GM18907 (cell line): ENCODE data around the gene CIITA.

Experiments used
- ATAC-seq: cut with Tn5 transposase; IDR thresholded peaks from one replicate; pipeline ENCODE4 v1.9.1; 2021; ENCODE audit warnings: mild to moderate bottlenecking, moderate library complexity; ENCODE audit not compliant: unreplicated experiment

The CIITA gene

DNA sequence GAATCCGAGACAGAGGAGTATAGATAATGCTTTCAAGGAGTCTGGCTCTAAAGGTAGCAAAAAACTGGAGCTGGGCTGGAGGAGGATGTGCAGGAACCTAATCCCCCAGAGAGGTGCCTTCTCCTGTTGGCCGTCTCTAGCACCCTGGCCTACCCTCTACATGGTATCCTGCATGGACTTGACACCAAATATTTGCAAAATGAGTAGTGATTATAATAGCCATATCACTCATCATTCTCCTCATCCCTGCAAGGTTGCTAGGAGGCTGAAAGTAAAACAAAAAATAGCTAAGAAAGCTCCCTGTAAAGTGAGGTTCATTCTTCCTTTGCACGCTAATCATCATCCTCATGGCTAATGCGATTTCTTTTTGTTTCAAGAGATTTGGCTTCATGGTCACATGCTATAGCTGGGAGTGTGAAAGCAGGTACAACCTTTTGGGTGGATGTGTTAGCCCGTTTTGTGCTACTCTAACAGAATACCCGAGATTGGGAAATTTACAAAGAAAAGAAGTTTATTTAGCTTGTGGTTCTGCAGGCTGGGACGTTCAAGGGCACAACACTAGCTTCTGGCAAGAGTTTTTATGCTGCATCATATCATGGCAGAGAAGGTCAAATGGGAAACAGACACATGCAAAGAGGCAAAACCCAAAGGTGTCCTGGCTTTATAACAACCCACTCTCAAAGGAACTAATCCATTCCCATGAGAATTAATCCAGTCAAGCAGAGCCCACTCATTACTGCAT, 27.1 kb upstream of the CIITA start:
- ATAC-seq = no peak

DNA sequence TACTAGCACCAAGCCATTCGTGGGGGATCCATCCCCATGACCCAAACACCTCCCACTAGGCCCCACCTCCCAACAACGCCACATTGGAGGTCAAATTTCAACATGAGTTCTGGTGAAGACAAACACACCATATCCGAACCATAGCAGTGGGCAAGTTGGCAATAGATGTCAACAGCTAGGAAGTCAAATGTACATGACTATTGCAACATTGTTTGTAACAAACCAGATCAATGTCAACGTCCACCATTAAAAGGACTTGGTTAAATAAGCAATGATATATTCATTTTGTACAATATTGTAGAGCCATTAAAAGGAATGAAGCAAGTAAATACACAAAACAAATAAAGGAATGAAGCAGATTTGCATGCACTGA, 26.5 kb upstream of the CIITA start:
- no peak for ATAC-seq

DNA sequence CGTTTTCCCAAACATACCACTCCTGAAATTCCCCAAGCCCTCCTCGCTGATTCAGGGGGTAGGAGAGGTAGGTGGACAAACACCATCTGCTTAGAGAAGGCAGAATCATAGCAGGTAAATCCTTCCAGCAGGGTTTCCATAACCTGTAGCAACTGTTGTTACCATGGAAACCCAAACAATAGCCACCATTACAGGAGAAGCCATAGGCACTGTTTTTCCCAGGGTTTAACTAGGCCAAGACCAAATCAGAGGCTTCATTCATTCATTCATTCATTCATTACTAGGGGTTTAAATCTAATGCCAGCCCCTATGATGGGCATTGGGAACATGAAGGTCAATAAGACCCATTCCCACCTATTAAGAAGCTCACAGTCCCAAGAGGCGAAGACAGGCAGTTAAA, 25.5 kb upstream of the CIITA start:
- no peak for ATAC-seq

DNA sequence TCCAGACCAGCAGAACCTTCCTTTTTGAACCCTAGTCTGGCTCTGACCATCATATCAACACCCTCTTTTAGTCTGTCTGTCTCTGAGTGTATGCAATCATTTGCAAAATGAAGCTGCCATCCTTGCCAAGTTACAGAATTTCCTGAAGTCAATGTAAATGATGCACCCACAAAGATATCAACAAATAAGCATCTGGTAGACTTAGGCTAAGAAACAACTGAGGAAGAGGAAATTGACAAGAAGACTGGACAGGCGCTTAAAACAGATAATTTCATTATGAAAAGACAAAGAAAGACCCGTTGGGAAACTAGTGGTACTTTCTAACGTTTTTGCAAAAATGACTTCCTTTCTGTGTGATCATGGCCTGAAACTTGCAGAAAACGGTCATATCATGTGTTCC, 24.7 kb upstream of the CIITA start:
- no peak for ATAC-seq

DNA sequence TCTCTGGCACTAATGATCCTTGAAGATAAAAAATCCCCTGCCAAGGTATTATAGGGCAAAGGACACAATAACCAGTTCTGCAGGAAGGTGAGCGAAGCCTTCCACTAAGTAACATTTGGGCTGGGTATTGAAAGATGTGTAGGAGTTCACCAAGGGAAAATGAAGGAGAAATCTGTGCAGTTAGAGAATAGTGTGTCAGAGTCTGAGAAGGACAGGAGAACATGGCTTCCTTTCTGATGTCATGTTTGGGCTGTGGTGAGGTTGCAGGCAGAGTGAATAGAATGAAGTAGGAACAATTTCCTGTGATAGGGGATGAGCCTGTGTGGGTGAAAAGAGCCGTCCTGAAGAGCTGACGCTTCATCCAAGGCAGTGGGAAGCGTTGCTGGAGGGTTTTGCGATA, 24.1 kb upstream of the CIITA start:
- ATAC-seq = no peak

DNA sequence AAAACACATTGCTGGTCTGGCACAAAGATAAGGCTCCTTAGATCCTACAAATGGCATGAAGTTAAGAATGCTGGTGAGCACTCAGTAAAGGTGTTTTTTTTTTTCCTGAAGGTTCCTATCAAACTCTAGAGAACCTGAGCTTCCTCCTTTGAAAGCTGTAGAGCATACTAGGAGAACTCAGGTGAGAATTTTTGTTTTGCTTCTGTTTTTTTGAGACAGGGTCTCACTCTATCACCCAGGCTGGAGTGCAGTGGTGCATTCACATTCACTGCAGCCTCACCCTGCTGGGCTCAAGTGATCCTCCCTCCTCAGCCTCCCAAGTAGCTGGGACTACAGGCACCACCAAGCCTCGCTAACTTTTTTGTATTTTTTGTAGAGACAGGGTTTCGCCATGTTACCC, 21.0 kb upstream of the CIITA start:
- no peak for ATAC-seq

DNA sequence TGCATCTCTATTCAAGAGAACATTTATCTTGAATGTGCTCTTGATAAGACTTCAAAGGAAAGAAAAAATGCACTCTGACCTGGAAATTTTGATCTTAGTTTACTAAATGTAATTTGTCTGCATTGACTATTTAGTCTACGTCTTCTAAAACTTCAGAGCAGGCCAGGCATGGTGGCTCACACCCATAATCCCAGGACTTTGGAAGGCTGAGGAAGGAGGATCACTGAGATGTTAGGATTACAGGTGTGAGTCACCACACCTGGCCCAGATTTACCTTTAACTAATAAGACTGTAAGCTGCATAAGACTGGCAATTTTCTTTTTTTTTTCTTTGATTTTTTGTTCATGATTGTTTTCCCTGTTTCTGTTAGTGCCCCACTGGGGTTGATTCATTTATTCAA, 18.8 kb upstream of the CIITA start:
- ATAC-seq = no peak

DNA sequence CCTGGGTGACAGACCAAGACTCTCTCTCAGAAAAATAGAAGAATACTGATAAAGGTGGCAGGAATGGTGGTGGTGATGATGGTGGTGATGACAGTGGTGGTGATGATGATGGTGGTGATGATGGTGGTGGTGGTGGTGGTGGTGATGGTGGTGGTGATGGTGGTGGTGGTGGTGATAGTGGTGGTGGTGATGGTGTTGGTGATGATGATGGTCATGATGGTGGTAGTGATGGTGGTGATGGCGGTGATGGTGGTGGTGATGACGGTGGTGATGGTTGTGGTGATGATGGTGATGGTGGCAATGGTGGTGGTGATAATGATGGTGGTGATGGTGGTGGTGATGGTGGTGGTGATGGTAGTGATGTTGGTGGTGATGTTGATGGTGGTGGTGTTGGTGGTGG, 18.0 kb upstream of the CIITA start:
- ATAC-seq = no peak

DNA sequence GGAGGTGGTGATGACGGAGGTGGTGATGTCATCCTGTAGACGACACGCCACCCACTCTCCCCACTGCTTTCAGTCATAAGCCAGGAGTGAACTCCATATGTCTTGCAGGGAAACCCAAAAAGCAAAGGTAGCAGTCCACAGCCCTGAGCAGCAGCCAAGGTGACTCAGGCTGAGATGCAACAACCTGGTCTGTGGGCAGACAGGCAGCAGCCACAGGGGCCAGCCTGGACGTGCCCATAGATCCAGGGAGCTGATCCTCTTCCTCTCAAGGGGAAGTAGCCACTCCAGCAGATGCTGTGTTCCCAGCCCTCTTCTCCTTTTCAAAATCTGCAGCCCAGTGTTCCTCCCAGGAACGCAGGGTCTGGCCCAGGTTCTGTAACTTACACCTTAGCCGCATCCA, 17.3 kb upstream of the CIITA start:
- no peak for ATAC-seq

DNA sequence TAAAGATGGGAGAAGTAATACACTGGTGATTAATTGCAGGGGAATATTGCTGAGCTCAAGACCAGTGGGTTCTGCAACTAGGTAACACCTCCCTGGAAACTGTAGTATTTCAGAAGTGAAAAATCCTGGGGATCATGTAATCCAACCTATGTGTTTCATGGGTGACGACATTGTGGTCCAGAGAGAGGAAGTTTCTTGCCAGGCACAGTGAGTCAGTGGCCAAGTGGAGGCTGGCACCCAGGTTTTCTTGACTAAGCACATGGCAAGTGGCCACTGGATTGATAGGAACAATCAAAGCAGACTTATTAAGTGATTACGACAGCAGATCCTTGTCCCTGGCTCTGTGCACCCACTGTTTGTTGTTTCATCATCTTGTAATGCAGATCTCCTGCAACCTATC, 14.6 kb upstream of the CIITA start:
- no peak for ATAC-seq

DNA sequence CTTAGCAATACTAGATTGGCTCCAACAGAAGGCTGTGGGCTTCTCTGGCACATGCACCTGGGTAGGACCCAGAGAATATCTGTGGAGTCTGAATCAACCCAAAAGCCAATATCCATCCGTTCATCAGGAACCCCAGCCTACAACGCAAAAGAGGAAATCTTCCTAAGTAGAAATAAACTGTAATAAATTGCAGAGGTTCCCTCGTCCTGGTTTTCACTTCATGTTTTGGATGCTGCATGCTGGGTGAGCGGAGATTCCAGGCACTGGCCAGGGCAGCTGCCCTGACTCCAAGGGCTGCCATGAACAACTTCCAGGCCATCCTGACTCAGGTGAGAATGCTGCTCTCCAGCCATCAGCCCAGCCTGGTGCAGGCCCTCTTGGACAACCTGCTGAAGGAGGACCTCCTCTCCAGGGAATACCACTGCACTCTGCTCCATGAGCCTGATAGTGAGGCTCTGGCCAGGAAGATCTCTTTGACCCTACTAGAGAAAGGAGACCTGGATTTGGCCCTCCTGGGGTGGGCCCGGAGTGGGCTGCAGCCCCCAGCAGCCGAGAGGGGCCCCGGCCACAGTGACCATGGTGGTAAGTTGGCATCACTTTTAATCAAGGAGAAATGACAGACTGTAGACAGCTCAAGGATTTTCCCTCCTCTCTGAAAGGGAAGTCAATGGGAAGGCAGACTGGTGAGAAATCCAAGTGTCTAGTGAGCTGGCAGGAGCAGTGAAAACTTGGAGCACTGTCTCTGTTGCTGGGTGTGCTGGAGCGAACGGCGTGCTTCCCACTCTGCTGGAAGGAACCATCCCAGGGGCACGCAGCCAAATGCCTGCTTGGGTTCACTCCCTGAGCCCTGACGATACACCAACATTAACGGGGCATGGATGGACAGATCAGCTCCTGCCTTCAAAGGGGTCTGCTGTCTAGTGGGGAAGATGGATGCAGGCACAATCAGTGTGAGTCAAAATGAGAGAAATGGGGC, 10.7 kb upstream of the CIITA start:
- ATAC-seq = no peak

DNA sequence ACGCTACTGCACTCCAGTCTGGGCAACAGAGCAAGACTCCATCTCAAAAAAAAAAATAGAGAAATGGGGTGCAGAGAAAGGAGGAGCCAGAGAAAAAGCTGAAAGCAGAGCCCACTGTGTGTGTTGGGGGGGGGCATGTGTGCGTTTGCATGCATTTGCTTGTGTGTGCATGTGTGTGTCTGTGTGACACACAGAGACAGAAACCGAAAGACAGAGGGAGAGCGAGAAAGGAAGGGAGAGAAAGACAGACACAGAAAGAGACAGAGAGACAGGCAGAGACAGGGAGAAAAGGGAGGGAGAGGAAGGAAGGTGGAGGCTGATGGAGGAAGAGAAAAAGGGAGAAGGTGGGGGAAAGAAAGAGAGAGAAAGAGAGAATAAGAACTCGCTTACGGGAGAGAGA, 9.8 kb upstream of the CIITA start:
- ATAC-seq = no peak

DNA sequence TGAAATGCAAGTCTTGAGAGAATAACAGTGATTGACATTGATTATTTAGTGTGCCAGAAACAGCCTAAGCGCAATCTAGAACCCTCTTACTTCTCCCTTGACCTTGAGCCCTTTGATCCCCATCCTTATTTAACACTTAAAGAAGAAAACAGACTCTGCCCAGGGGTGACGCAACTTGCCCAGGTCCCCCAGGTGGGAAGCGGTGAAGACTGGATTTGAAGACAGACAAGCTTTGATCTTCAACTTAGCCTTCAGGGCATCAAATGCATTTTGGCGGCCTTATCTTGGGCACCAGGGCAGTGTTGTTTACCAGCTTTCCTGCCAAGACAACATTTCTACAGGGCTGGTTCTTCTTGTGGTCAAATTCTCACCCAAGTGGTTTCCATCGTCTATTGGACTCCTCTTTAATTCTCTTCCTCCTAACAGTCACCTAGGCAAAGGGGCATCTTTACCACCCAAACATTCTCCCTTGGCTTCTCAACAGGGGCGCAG, 8.9 kb upstream of the CIITA start:
- no peak for ATAC-seq

DNA sequence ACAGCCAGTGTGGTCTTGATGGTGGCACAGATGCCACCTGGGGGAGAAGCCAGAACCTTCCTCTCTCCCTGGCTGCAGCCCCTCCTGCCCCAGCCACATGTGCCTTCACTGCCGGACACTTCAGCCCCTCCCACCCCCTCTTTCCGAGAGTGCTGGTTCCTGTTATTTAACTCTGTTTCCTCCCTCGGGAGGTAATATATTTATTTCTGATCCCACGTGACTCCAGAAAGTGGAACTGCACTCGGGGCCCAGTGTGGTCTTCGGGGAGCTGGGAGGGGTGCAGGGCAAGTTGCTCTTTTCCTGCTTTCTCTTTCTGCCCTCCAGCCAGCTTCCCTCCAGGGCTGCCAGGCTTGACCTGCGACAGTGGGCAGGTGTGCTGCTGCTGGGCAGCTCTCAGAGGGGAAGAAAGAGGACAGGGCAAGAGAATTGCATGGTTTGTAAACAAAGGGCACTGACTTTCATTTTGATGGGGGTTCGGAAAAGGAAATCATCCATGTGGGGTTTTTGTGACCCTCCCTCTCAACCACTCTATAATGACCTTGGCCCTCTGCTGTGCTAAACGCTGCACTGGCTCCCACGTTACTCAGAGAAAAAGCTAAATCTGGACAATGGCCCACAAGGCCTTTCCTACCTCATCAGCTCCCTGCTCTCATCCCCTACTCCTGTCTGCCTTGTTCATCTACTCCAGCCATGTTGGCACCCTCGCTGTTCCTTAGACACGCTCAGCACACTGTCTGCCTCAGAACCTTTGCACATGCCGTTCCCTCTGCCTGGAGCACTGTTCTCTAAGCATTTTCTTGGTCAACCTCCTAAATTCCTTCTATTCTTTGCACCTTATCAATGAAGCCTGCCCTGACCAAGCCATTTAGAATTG, 8.2 kb upstream of the CIITA start:
- no peak for ATAC-seq

DNA sequence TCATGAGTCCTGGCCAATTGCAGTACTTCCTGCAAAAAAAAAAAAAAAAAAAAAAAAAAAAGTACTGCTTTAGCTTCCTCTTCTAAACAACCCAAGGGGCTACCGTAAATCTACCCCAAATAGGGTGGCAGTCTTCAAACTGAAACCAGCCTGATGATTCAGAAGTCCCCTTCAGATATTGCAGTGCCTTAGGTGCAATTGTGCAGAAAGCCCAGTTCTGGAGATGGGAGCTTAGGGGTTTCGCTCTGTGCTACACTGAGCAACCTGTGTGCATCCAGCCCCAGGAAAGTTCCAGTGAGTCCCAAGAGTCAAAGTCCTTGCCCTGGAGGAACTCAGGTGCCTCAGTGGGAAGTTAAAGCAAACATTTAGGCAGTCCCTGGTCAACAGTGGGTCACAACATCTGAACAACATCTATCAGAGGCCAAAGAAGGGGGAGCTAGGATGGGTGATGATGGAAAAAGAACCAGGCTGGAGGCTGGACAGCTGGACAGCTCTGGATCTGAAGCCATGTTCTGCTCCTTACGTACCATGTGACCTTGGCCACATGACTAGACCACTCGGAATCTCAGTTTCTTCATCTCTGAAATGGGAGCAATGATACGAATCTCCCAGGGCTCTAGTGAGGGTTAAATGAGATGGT, 6.7 kb upstream of the CIITA start:
- ATAC-seq = peak; percentile 43

DNA sequence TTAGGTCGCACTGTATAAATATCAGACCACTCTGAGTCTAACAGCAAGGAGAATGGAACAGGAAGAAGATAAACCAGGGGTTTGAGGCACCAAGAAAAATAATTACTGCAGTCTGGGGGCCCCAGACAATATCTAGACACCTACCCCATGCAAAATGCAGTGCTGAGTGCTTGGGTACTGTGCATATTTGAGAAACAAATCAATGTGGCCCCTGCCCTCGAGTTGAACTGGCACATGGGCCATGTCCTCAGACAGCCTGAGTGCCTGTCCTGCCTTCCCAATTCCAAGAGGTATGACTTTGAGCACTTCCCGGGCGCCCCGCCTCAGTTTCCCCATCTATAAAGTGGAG, 6.2 kb upstream of the CIITA start:
- no peak for ATAC-seq

DNA sequence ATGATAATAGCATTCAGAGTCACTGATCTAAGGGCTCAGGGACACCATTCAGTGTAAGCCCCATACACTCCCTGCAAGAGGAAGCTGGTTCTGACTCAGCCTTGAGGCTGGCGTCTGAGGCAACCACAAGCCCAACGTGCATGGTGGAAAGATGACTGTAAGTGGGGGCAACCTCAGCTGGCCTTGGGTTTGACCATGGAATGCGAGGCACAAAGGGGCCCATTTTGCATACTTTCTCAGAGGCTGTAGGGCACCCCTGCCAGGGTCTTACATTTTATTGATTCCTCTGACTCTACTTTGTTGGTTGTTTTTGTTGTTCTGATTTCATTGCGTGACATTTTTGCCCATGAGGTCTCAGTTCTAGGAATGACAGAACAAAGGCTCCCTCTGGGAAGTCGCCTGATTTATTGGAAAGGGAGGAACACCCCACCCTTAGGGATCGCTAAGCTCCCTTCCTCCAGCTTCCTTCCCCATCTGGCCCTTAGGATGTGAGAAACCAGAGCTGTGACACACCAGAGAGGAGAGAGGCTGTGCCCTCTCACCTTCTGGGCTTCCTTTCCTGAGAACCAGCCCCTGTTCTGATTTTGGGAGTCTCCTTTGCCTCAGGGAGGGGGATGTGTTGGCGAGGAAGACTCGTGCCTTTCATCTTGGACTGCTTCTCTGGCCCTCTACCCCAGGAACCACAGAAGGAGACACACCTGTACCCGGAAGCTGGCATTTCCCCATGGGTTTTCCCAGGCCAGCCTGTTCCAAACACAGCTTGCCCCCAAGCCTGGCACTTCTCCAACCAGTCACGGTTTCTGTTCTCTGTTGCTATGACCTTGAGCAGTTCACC, 5.6 kb upstream of the CIITA start:
- ATAC-seq = peak; percentile 45

DNA sequence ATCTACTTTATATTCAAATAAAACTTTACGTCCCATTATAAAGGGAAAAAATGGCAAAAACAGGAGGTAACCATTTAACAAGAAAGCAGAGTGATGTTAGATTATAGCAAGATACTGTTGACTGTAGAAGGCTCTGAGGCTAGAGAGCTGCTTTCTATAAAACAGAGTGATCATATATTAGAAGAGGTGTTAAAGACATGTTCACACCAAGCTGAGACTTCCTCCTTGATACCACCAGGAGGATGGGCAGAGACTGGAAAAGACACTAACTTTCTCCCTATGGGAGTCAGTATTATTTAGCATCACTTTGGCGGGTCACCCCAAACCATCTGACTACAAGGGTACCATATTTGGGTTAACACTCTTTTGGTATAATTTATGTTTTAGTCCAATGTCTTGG, 687 bp upstream of the CIITA start:
- ATAC-seq = no peak

DNA sequence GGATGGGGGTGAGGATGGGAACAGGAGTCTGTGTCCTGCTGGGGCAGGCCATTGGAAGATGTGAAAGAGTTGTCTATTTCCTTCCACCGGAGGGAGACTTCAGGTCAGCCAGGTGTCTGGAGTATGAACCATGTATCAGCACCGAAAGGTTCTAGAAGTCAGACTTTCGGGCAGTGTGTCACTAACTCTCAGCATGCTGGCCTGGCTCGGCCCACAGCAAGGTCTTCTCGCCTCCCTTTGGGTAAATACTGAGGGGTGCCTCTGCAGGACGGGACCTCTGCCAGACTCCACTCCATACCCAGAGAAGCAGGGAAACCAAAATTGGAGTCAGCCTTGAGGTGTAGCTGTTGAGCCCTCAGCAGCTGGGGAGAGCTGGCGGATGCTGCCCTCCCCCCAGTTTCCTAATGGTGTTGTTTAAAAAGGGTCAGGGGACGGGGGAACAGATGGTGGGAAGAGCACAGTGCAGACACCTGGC, 507 bp downstream of the CIITA start:
- ATAC-seq = peak; percentile 22

DNA sequence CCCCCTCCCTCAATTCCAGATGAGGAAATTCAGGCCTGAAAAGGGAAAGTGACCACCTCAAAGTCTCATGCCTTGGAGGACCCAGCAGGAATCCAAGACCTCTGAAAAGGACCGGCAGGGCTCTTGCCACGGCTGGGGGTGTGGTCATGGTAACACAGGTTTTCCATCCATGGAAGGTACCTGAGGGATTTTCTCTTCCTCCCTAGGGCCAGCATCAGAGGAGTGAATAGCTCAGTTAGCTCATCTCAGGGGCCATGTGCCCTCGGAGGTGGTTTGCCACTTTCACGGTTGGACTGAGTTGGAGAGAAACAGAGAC, 1.3 kb downstream of the CIITA start:
- ATAC-seq = no peak
